H9 (cell line): ENCODE results near the gene LAMC3. TPM values are rescaled to one million over a fixed set of nuclear protein-coding genes. Genes with fewer than 3 reads are reported as not detected.
A peak's percentile ranks its signal among the peaks of the same experiment; 100 is the strongest.

Experiments
- DNase-seq: peaks from one replicate; pipeline ENCODE4 v3.0.0-alpha.2; 2017
- H2AFZ ChIP-seq: one replicate; pipeline ENCODE4 v1.6.1; 2013; ENCODE audit warnings: mild to moderate bottlenecking, low read length, control low read depth, moderate library complexity
- H2AK5ac ChIP-seq: 2 replicates; pipeline ENCODE4 v1.6.1; 2013; ENCODE audit warnings: low read length, control low read depth, mixed read lengths; ENCODE audit not compliant: insufficient read length
- H2BK120ac ChIP-seq: one replicate; pipeline ENCODE4 v1.6.1; 2013; ENCODE audit warnings: low read depth, mild to moderate bottlenecking, low read length, control low read depth, inconsistent platforms; ENCODE audit not compliant: poor library complexity, severe bottlenecking
- H2BK12ac ChIP-seq: 2 replicates; pipeline ENCODE4 v1.6.1; 2013; ENCODE audit warnings: low read length, control low read depth, mixed read lengths, low read depth; ENCODE audit not compliant: insufficient read length
- H2BK15ac ChIP-seq: 2 replicates; pipeline ENCODE4 v1.6.1; 2013; ENCODE audit warnings: low read depth, low read length, control low read depth
- H2BK20ac ChIP-seq: one replicate; pipeline ENCODE4 v1.6.1; 2013; ENCODE audit warnings: low read depth, mild to moderate bottlenecking, low read length, control low read depth, inconsistent platforms; ENCODE audit not compliant: poor library complexity, severe bottlenecking
- H2BK5ac ChIP-seq: 2 replicates; pipeline ENCODE4 v1.6.1; 2013; ENCODE audit warnings: low read length, control low read depth, mixed read lengths; ENCODE audit not compliant: insufficient read length
- H3K14ac ChIP-seq: 2 replicates; pipeline ENCODE4 v1.6.1; 2013; ENCODE audit warnings: low read length, control low read depth; ENCODE audit not compliant: insufficient read depth
- H3K18ac ChIP-seq: 2 replicates; pipeline ENCODE4 v1.6.1; 2013; ENCODE audit warnings: low read depth, mild to moderate bottlenecking, mixed read lengths, low read length, control low read depth; ENCODE audit not compliant: insufficient read length
- H3K23ac ChIP-seq: 2 replicates; pipeline ENCODE4 v1.6.1; 2013; ENCODE audit warnings: low read length, control low read depth, mixed read lengths, low read depth; ENCODE audit not compliant: insufficient read length
- H3K23me2 ChIP-seq: 2 replicates; pipeline ENCODE4 v1.6.1; 2013; ENCODE audit warnings: low read depth, mild to moderate bottlenecking, mixed read lengths, low read length, control low read depth; ENCODE audit not compliant: insufficient read length, poor library complexity, severe bottlenecking
- H3K27ac ChIP-seq: 2 replicates; pipeline ENCODE4 v1.5.1; 2013; ENCODE audit warnings: low read length, control low read depth, mixed read lengths, low read depth; ENCODE audit not compliant: insufficient read length
- H3K27me3 ChIP-seq: 2 replicates; pipeline ENCODE4 v1.6.1; 2013; ENCODE audit warnings: low read length, control low read depth, inconsistent platforms; ENCODE audit not compliant: insufficient read depth
- H3K4ac ChIP-seq: 2 replicates; pipeline ENCODE4 v1.6.1; 2013; ENCODE audit warnings: low read depth, mild to moderate bottlenecking, control low read depth, inconsistent platforms, low read length, moderate library complexity
- H3K4me1 ChIP-seq: 2 replicates; pipeline ENCODE4 v1.6.1; 2013; ENCODE audit warnings: low read length, control low read depth, inconsistent platforms; ENCODE audit not compliant: insufficient read depth
- H3K4me2 ChIP-seq: 2 replicates; pipeline ENCODE4 v1.6.1; 2013; ENCODE audit warnings: low read length, control low read depth, mixed read lengths; ENCODE audit not compliant: insufficient read length, insufficient read depth
- H3K56ac ChIP-seq: 2 replicates; pipeline ENCODE4 v1.6.1; 2013; ENCODE audit warnings: low read depth, mild to moderate bottlenecking, mixed read lengths, low read length, control low read depth; ENCODE audit not compliant: insufficient read length
- H3K79me1 ChIP-seq: 2 replicates; pipeline ENCODE4 v1.6.1; 2013; ENCODE audit warnings: low read depth, mild to moderate bottlenecking, moderate library complexity, low read length, control low read depth, inconsistent platforms; ENCODE audit not compliant: insufficient read depth, poor library complexity, severe bottlenecking
- H3K79me2 ChIP-seq: 2 replicates; pipeline ENCODE4 v1.6.1; 2013; ENCODE audit warnings: low read length, control low read depth, inconsistent platforms; ENCODE audit not compliant: insufficient read depth
- H3K9ac ChIP-seq: 2 replicates; pipeline ENCODE4 v1.6.1; 2013; ENCODE audit warnings: low read length, control low read depth, mixed read lengths; ENCODE audit not compliant: insufficient read length; ENCODE audit errors: extremely low read depth
- H3K9me3 ChIP-seq: one replicate; pipeline ENCODE4 v1.6.1; 2013; ENCODE audit warnings: low read depth, low read length, inconsistent platforms; ENCODE audit not compliant: control insufficient read depth
- H3T11ph ChIP-seq: one replicate; pipeline ENCODE4 v1.6.1; 2013; ENCODE audit warnings: mild to moderate bottlenecking, low read length, control low read depth, inconsistent platforms
- H4K20me1 ChIP-seq: one replicate; pipeline ENCODE4 v1.6.1; 2013; ENCODE audit not compliant: control insufficient read depth, insufficient read length, insufficient read depth
- H4K5ac ChIP-seq: 2 replicates; pipeline ENCODE4 v1.6.1; 2013; ENCODE audit warnings: low read depth, mild to moderate bottlenecking, mixed read lengths, low read length, control low read depth; ENCODE audit not compliant: insufficient read length
- H4K8ac ChIP-seq: replicated peaks from 2 replicates; pipeline ENCODE4 v1.6.1; 2013; ENCODE audit warnings: low read length, control low read depth, mixed read lengths, low read depth; ENCODE audit not compliant: insufficient read length
- H4K91ac ChIP-seq: 2 replicates; pipeline ENCODE4 v1.6.1; 2013; ENCODE audit warnings: low read depth, mild to moderate bottlenecking, moderate library complexity, mixed read lengths, low read length, control low read depth; ENCODE audit not compliant: insufficient read length
- H3K27ac Mint-ChIP-seq, 3 experiments: 2 replicates in 2 of 3; 3 replicates in 1 of 3; pipeline ENCODE4 v1.8.0; 2020 to 2021; ENCODE audit warnings: mixed read lengths in 3 of 3, mild to moderate bottlenecking in 1 of 3, moderate library complexity in 1 of 3
- H3K27me3 Mint-ChIP-seq: 2 replicates; pipeline ENCODE4 v1.8.0; 2021; ENCODE audit warnings: low read depth, mild to moderate bottlenecking, moderate library complexity, mixed read lengths
- H3K36me3 Mint-ChIP-seq, 3 experiments: 2 replicates in 2 of 3; 3 replicates in 1 of 3; pipeline ENCODE4 v1.8.0; 2020 to 2021; ENCODE audit warnings: low read depth in 3 of 3, mixed read lengths in 3 of 3; ENCODE audit not compliant: insufficient read depth in 1 of 3
- H3K4me1 Mint-ChIP-seq, 2 experiments: 2 replicates each; pipeline ENCODE4 v1.8.0; 2020; ENCODE audit warnings: mixed read lengths in 2 of 2
- H3K4me3 Mint-ChIP-seq, 2 experiments: 2 replicates in 1 of 2; 3 replicates in 1 of 2; pipeline ENCODE4 v1.8.0; 2020 to 2021; ENCODE audit warnings: mild to moderate bottlenecking in 2 of 2, mixed read lengths in 2 of 2, moderate library complexity in 1 of 2
- H3K9me3 Mint-ChIP-seq, 2 experiments: 2 replicates in 1 of 2; 3 replicates in 1 of 2; pipeline ENCODE4 v1.8.0; 2020; ENCODE audit warnings: mild to moderate bottlenecking in 2 of 2, mixed read lengths in 2 of 2, moderate library complexity in 1 of 2
- WGBS: extraction: QIAGEN DNeasy Blood & Tissue Kit; methylation state at CpG from one replicate; pipeline ENCODE4 v1.1.7; 2013; ENCODE audit warnings: missing lambda C conversion rate, low lambda C conversion rate, mixed read lengths; ENCODE audit not compliant: insufficient read length; ENCODE audit errors: extremely low coverage; 5-methylcytosine and 5-hydroxymethylcytosine counted together
- total RNA-seq: library from RNA; stranded (reverse); gene quantifications from 2 replicates; pipeline ENCODE4 v1.2.1, GENCODE V29; 2021
- TF ChIP-seq, protein P1 (sequence below): fragments of 200-600 bp; sonication (generic); conservative IDR thresholded peaks from 3 replicates; pipeline ENCODE4 v1.8.0; 2021; ENCODE audit warnings: antibody characterized with exemption, mild to moderate bottlenecking

Gene LAMC3
- total RNA-seq, 1 experiment from 2014 or later = 21.7 TPM

DNA sequence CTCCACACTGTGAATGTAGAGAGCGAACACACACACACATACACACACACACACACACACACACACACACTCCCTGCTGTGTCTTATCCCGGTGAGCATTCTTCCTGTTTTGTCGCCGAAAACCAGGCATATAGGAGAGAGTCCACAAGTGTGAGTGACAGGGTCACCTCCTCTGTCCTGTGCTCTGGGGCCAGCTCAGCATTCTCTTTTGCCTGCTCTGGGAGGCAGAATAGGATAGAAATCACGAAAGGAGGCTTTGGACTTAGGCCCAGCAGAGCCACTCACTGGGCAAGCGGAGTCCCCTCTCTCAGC is 3.0 kb downstream of the LAMC3 start:
- no peak overlapping the region; a peak in 1 of 5 replicates for H3K4me3 Mint-ChIP-seq
- TF ChIP-seq, protein P1, sequence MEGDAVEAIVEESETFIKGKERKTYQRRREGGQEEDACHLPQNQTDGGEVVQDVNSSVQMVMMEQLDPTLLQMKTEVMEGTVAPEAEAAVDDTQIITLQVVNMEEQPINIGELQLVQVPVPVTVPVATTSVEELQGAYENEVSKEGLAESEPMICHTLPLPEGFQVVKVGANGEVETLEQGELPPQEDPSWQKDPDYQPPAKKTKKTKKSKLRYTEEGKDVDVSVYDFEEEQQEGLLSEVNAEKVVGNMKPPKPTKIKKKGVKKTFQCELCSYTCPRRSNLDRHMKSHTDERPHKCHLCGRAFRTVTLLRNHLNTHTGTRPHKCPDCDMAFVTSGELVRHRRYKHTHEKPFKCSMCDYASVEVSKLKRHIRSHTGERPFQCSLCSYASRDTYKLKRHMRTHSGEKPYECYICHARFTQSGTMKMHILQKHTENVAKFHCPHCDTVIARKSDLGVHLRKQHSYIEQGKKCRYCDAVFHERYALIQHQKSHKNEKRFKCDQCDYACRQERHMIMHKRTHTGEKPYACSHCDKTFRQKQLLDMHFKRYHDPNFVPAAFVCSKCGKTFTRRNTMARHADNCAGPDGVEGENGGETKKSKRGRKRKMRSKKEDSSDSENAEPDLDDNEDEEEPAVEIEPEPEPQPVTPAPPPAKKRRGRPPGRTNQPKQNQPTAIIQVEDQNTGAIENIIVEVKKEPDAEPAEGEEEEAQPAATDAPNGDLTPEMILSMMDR = no peak
- no peaks in the 10 kb centered on the region; a peak in 1 of 5 replicates for H3K9me3 Mint-ChIP-seq
- peaks cover 8% of the 10 kb centered on the region; the same call in 1 of the 2 replicates for H3K4me1 ChIP-seq
- H2BK15ac ChIP-seq = no peak overlapping the region
- H3K27ac ChIP-seq = no peak overlapping the region
- no peak for DNase-seq
- H3K56ac ChIP-seq = no peak overlapping the region
- no peaks in the 10 kb centered on the region; the same call in 1 of the 2 replicates for H3K27me3 ChIP-seq
- no peak overlapping the region for H4K91ac ChIP-seq
- no peak overlapping the region for H4K5ac ChIP-seq
- H2BK120ac ChIP-seq = no peak overlapping the region
- H3K9me3 ChIP-seq = no peaks in the 10 kb centered on the region
- H3K18ac ChIP-seq = no peak overlapping the region
- no peak overlapping the region for H2AK5ac ChIP-seq
- no peak overlapping the region for H3K4me2 ChIP-seq
- no peak overlapping the region for H3K4ac ChIP-seq
- H3T11ph ChIP-seq = no peak overlapping the region
- H3K14ac ChIP-seq = peak overlapping the region; percentile 2; the same call in 1 of the 2 replicates
- H4K8ac ChIP-seq = peak overlapping the region; percentile 63
- peaks cover 25% of the 10 kb centered on the region for H3K27me3 Mint-ChIP-seq
- no peak overlapping the region for H2BK12ac ChIP-seq
- no peak overlapping the region for H2BK20ac ChIP-seq
- no peak overlapping the region for H3K9ac ChIP-seq
- H2BK5ac ChIP-seq = no peak overlapping the region
- H3K79me1 ChIP-seq = no peaks in the 10 kb centered on the region
- H3K4me1 Mint-ChIP-seq = peaks cover 38% of the 10 kb centered on the region in 2 experiments
- no peak overlapping the region for H2AFZ ChIP-seq
- no peaks in the 10 kb centered on the region for H3K79me2 ChIP-seq
- H3K36me3 Mint-ChIP-seq = peaks cover 0 to 5% (median 3%) of the 10 kb centered on the region in 3 experiments; a peak in 4 of 7 replicates
- no peaks in the 10 kb centered on the region for H4K20me1 ChIP-seq
- peak overlapping the region in 1 of 3 experiments; percentile 66; a peak in 4 of 7 replicates for H3K27ac Mint-ChIP-seq
- no peak overlapping the region for H3K23ac ChIP-seq
- no CpG with 5 or more reads among the region's 6 CpGs for WGBS
- H3K23me2 ChIP-seq = no peaks in the 10 kb centered on the region
